ENCODE results near the gene COL20A1.

Gene COL20A1

DNA sequence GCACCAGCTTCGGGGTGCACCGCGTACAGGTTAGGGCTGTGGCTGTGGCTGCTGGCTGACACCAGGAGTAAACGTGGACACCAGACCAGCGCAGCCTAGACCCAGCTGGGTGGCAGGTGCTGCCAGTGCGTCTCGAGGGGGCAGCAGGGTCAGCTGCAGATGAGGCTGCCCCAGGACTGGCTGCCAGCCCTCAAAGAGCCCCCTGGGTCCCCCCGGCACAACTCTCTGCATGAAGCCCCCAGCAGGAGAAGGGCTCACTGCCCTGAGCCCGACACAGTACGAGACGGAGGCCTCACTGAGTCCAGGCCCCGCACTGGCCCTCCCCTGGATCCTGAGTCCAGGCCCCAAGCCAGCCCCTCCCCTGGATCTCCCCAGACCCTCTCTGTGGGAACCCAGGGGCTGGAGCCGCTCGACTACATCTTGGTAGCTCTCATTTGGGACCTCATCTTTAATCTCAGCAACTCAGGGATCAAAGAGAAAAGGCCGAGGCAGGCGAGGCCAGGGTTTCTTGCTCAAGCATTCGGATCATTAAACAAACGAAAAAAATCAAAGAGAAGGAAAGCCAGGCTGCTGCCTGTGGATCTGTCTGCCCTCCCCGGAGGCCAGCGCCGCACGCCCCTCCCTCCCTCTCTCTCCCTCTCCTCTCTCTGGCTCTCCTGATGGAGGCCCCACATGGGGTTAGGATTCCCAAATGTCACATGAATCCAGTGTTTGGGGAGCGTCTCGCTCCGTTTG, 31.8 kb upstream of the COL20A1 start:
- no peak for DNase-seq (ENCODE audit: low spot score)

DNA sequence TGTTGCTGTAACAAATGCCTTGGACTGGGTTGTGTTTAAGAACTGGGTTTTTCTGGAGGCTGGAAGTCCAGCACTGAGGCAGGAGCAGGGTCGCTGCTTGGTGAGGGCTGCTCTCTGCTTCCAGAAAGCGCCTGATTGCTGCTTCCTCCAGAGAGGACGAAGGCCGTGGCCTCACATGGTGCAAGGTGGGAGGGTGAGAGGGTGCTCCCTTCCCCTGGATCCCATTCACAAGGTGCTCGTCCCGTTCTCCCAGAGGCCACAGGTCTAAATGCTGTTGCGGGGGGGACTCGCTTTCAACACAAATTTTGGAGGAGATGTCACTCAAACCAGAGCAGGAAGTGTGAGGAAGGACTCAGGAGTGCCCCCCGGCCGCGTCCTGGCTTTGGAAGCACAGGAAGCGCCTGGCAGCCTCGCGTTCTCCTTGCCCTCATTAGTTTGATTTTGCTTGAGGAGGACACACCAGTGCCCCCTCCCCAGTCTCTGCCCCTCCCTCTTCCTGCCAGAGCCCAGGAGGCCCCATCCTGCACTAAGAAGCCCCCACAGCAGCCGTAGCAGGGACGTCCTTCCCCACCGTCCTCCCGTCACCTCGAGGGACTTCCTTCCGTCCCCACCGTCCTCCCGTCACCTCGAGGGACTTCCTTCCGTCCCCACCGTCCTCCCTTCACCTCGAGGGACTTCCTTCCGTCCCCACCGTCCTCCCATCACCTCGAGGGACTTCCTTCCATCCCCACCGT, 31.0 kb upstream of the COL20A1 start:
- no peak for DNase-seq (ENCODE audit: low spot score)

DNA sequence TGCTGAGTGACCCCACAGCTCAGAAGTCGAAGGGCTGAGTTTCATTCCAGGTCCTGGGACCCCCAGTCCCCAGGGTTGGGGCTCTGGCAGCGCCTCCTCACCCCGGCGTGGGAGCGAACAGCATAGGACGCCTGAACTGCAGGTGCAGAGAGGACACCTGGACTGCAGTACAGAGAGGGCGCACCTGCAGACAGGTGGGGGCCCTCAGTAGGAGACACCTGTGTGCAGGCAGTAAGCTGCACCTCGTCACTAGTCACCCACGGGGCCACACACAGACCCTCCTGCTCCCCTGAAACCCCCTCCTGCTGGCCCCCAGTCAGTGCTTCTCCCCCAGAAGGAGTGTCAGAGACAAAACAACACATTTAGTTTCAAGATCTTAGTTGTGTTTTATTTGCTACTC, 30.1 kb upstream of the COL20A1 start:
- DNase-seq (ENCODE audit: low spot score): no peak

DNA sequence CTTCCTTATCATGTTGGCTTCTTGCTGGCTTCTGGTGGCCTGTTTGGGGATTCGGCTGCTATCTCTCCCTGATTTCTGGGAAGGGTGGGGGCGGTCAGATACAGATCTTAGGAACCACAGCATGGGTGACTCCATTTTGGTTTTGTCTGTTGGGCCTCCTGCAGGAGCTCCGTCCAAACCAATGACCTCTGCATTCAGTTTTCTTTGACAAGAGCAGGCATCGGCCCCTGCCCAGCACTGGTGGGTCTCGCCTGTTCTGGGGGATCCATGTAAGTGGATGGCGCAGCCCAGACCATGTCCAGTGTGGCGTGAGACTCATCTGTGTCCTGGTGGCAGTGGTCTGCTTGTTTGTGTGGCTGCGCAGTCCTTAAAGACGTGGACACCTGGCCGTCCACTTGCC, 29.0 kb upstream of the COL20A1 start:
- DNase-seq (ENCODE audit: low spot score): no peak

DNA sequence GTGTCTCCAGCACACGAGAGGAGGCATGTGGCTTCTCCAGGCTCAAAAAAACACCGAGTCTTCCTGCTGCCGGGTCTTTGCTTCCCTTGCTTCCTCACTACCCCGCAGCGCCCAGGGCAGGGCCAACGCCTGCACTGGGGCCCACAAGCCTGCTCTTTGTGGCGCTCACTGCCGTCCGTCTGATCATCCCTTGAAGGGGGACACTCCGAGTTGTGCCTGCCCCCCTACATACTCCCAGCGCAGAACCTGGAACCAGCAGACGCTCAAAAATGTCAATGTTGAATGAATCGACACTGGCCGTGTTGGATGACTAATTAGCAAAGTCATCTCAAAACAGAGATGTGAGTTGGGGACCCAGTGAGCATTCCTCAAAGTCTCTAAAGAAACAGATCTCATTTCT, 28.5 kb upstream of the COL20A1 start:
- no peak for DNase-seq (ENCODE audit: low spot score)

DNA sequence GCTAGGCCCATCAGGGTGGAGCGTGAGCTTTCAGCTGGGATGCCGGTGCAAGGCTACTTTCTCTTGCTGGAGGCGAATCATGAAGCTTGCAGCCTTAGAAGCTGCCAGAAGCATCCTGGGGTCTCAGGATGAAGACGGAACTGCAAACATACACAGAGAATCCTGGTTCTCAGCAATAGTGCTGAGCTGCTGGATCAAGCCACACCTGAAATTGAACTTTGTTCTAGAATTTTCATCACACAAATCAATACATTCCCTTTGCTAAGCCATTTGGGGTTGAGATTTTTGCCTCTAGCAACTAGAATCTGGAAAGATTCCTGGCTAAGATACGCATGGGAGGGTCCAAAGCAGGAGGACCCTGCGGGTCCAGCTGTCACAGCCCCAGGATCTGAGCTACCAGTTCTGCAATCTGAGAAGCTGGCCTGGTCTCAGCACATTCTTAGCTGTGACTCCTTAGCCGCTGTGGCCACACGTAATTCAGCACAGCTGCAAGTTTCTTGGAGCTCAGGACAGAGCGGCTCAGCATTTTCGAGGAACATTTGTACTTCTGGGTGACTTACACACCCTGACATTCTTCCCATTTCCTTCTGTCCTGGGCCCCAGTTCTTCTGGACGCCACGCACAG, 27.0 kb upstream of the COL20A1 start:
- no peak for DNase-seq (ENCODE audit: low spot score)

DNA sequence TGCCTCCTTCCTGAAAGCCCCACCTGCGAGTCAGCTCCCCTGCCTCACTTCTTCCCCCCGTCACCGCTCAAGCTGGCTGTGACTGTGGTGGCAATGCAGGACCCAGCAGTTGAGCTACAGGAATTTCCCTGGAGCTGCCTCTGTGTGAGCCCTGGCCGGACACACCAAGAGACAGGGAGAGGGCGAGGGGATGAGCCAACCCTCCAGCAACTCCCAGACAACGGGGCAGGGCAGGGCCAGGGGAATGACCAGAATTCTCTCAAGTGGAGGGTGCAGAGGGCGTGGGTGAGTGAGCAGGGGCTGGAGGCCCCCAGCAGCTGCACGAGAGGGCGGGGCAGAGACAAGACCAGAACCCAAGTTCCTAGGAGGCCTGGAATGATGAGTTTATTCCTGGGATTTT, 25.3 kb upstream of the COL20A1 start:
- DNase-seq (ENCODE audit: low spot score): no peak

DNA sequence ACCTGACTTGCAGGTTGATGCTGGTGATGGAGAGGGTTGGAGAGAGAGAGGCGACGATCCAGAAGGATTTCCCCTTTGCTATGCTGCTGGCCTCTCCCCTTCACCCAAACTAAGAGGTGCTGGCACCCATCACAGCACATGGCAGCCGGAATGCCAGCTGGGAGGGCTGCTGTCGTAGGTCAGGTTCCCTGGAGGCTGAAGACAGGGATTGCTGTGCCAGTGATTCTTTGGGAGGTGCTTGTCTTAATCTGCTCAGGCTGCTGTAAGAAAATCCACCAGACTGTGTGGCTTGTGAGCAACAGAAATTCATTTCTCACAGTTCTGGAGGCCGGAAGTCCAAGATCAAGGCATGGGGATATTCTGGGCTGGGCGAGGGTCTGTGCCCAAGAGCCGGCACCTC, 24.7 kb upstream of the COL20A1 start:
- no peak for DNase-seq (ENCODE audit: low spot score)

DNA sequence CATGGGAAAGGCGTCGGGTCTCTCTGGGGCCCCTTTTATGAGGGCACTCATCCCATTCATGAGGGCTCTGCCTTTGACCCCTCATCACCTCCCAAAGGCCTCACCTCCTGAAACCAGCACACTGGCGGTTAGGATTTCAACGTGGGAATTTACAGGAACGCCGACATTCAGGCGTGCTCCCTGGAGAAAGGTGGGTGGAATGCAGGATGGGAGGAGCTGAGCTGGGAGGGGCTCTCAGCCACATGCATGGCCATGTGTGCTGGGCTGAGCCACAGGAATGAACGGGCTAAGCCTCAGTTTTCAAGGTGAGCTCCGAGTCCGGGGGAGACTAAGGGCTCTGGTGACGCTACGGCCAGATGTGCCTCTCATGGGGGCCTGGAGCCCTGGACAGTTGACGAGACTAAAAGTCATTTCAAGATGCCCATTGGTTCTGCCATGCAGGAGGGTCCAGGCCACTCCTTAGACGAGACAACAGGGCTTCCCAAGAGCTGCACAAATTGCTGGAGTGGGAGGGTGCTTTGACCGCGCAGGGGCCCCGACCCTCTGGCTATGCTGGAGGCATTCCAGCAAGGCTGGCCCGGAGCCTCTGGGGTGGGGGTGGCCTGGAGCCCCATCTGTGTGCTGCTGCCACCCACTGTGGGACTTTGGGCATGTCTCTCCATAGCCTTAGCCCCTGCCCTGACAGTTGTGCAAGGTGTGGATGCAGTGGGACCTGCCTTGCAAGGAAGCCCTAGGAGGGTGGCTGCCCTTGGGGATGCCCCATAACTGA, 24.1 kb upstream of the COL20A1 start:
- no peak for DNase-seq (ENCODE audit: low spot score)

DNA sequence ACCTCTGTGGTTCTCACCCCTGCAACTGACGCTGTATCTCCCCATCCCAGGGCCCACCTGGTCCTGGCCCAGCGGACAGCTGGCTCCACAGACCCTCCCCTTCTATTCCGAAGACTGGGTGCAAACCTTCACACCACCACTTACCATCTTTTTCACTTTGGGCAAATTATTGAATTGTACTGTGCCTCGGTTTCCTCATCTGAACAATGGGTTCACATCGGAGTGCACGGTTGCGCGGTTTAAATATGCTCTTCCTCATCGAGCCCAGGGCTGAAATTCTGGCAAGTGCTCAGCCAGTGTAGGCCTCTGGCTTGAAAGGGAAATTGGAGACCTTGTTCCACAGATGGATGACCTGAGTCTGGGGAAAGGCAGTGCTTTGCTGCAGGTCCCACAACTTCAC, 23.3 kb upstream of the COL20A1 start:
- DNase-seq (ENCODE audit: low spot score): no peak

DNA sequence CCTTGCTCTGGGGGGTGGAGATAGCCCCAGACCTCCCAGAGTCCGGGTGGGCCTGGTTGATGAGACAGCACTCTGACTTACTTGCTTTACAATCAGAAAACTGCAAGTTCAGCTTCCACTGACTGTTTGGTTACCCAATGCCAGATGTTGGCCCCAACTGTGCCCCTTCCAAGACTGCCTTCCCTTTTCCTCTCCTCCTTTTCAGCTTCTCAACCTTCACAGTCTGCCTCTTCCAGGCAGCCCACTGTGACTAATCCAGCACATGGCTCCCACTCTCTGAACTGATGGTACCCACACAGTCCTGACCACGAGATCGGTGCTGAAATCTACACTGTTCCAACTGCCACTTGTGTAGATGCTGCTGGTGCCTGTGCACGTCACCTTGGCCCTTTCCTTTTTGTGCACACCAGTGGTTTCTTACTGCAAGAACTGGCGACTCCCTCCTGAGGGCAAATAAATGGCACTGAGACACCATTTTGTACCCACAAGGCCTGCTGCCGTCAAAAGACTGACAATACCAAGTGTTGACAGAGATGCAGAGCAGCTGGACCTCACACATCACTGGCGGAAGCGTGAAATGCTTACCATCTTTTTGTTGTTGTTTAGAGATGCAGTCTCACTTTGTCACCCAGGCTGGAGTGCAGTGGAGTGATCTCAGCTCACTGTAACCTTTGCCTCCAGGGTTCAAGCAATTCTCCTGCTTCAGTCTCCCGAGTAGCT, 22.2 kb upstream of the COL20A1 start:
- DNase-seq (ENCODE audit: low spot score): no peak

DNA sequence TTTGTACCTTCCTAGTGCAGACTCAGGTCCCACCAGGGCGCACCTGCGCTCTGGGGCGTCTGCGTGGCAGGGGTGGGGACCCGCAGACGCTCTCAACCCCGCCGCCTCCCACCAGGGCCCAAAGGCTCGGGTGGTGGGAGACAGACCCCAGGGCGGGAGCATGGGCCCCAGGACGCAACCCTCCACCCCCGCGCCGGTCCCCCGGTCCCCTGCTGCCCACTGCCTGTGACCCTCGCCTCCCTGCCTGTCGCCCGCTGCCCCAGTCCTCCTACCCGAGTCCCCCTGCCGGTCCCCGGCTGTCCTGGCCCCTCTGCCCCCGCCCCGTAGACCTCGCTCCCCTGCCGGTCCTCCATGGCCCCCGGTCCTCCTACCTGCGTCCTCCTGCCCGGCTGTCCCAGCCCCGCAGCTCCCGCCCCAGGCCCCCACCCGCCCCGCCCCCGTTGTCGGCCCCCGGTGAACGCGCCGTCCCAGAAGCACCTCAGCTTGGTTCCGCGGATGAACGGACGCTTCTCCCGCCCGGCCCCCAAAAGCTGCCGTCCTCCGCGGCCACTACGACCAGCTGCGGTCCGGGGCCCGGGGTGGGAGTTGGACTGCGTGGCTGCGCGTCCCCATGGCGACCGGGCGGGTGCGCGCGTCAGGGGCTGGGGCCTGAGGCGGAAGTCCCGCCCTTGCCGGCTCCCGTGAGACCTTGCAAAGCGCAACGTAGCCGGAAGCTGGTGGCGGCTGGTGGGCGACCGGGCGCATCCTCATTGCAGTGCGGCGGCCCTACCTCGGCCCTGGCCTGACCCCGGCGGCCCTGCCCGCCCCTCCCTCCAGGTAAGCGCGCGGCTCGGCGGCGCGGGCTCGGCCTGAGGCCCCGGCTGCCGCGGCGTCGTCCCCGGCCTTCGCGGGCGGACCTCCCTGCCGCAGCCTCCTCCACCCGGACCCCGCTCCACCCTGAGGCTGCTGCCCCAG, 20.6 kb upstream of the COL20A1 start, which contains the start of gene ARFGAP1:
Gene ARFGAP1 (plus strand): TSS at position 709 of the 954 bp plus-strand sequence. CDS start 2,768 bp downstream, outside the sequence.
- DNase-seq (ENCODE audit: low spot score): peak; percentile 83

DNA sequence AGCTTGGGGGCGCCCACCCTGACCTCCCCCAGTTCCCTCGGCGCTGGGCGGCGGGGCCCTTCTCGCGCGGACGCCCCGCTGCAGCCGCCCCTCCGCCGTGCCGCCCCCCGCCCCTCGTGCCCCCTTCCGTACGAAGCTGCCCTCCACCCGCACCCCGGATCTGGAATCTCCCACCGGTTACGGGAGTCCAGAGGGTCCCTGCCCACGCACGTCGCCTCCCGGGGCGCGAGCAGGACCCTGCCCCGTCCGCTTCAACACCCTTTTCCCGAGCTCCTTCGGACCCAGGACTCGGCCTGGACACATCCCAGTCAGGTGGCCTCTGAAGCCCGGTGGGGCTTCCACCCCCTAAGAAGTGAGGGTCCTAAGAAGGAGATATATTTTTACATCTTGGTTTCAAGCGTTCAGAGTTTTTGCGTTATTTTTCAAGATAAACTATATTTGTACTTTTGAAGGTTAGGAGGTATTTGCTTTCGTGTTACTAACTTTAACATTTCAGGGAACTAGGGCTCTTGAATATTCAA, 19.9 kb upstream of the COL20A1 start:
- no peak for DNase-seq (ENCODE audit: low spot score)

DNA sequence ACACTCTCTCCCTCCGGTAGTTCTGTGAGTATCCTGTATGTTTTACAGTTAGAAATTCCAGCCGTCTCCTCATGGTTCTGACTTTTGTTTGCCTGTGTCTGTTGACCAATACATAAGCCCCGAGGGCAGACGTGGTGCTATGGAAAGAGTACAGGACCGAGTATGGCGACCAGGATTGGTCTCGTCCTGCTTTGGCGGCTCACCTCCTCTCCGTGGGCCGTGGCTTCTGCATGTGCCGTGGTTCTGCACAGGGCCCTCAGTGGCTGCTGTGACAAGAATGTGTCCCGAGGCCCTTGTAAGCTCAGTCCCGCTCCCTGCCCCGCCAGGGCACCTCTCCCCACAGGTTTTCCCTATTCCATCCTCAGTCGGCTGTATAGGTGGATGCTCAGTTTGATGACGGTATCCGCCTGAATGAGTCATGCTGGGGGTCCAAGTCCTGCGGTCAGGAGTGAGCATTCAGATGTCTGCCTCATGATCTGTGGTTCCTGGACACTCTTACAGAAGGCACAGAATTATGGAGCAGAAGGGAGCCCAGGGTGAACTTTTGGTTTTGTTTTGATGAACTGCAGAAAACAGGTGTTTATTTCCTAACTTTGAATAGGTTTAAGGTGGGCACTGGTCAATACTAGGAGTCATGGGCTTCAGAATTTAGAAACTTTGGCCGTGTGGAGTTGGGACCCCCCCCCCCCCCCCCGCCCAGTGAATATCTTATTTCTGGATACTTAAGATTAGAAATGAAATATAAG, 19.2 kb upstream of the COL20A1 start:
- DNase-seq (ENCODE audit: low spot score): no peak

DNA sequence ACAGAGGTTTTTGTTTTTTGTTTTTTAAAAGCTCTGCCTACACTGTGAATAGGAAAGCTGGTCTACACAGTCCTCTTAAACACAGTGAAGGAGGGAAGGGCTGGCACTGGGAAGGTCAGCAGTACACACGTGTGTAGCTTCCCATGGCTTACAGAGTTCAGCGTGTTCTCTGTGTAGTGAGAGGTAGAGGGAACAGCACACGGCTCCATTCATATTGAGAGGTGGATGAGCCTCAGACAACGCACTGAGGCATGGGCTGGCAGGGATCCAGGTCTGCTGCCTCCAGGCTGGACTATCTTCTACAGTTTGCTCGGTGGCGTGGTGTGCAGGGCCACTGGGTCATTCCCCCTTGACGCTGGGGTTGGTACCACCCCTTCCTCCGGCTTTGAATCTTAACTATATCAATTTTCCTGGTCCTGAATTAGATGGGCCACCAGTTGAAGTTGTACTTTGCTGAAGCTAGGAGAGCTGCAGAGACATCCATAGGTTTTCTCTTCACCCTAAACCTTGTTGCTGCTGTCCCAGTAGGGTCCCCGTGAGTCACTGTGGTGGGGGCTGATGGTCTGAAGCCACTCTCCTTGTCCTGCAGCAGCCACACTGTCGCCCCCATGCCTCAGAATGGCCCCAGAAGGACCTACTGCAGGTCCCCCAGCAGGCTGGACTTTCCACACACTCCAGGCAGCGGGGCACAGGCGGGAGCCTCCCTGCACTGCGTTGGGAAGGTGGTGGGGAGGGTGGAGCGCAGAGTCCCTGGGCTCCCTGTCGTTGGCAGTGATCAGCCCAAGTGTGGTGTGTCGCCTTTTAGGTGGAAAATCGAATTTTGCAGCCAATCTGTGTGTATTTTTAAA, 18.4 kb upstream of the COL20A1 start:
- no peak for DNase-seq (ENCODE audit: low spot score)

DNA sequence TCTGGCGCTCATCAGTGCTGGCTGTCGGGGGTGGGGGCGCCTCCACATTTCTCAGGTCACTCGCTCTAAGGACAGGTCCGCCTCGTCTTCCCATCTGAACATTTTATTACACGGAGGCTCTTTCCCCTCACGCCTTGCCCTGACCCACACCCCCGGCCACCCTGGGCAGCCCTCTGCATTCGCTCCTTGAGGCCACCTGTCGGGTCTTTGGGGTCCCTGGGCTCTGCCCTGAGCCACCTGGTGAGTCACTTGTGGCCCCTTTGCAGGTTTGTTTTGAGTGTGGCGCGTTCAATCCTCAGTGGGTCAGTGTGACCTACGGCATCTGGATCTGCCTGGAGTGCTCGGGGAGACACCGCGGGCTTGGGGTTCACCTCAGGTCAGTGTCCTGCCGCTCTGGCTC, 17.2 kb upstream of the COL20A1 start:
- DNase-seq (ENCODE audit: low spot score): no peak

DNA sequence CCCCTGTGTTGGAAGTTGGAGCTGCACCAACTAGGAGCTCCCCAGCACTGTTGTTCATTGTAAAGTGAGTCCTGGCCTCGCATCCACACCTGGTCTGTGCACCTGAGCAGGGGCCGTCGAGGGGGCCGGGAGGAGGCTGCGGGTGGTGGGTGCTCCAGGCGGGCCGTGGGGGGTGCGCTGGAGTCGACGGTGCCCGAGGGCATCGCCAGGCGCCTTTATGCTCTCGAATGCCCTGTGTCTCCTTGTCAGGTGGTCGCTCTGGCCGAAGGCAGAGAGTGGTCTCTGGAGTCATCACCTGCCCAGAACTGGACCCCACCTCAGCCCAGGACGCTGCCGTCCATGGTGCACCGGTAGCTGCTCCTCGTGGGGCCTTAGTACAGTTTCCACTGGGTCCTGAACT, 16.0 kb upstream of the COL20A1 start:
- DNase-seq (ENCODE audit: low spot score): no peak

DNA sequence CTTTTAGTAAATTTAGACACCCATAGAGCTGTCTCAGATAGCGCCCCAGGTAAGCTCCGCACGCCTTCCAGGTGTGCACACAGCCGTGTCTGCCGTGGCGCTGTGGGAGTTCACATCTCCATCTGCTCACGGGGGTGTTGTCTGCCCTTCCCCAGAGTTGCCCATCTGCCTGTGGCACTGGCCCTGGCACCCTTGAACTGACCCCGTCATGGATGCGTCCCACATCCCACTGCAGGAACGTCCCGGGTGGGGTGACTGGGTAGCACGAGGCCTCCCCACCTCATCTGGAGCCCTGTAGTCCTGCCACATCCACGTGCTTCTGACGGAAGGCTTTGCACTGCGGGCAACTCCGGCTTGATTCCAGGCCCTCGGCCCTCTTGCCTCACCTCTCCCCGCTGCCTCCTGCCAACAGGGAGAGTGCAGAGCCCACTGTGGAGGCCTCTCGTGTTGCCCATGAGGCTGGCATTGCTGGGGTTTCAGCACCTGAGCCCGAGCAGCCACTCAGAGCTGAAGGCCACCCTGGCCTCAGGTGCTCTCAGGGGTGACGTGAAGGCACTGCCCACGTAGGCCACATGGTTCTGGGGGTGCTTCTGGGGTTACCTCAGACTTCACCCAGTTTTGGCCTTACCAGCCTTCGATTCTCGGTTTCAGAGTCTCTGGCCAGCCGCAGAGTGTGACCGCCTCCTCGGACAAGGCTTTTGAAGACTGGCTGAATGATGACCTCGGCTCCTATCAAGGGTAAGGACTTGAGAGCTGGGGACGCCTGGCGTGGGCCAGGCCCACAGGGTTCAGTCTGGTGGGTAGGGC, 15.3 kb upstream of the COL20A1 start:
- DNase-seq (ENCODE audit: low spot score): no peak

Measured in globus pallidus (tissue), 1 donor.